Calu3 (cell line): Measurements from ENCODE around the gene CATSPERZ. TPM values are rescaled to one million over a fixed set of nuclear protein-coding genes. Genes with fewer than 3 reads are reported as not detected.
"Not testable (repeated sequence)": the region's sequence is repeated elsewhere in the genome, so short reads cannot be mapped to it uniquely, and the experiment has no call there.

ENCODE experiments used
- BruUV-seq: library from RNA; stranded (reverse); fragments of 400-500 nt; replicated peaks from 2 replicates; lab custom pipeline; 2021; lab: Mats Ljungman, UMichigan
- CTCF ChIA-PET: fragments of 300-600 bp; sonication (Branson Sonifier 250); formaldehyde crosslinking; loops from one replicate; lab custom pipeline; 2022; ENCODE audit warnings: antibody characterized with exemption; lab: Charles Lee
- DNase-seq: peaks from one replicate; pipeline ENCODE4 v3.0.0; 2022
- H3K27ac Mint-ChIP-seq: one replicate; pipeline ENCODE4 v1.8.0; 2022; ENCODE audit warnings: mixed read lengths; ENCODE audit not compliant: unreplicated experiment
- H3K27me3 Mint-ChIP-seq: one replicate; pipeline ENCODE4 v1.8.0; 2022; ENCODE audit warnings: mixed read lengths; ENCODE audit not compliant: unreplicated experiment
- H3K36me3 Mint-ChIP-seq: one replicate; pipeline ENCODE4 v1.8.0; 2022; ENCODE audit warnings: mild to moderate bottlenecking, moderate library complexity, mixed read lengths; ENCODE audit not compliant: insufficient read depth, unreplicated experiment
- H3K4me1 Mint-ChIP-seq: one replicate; pipeline ENCODE4 v1.8.0; 2022; ENCODE audit warnings: mild to moderate bottlenecking, low read depth, mixed read lengths; ENCODE audit not compliant: unreplicated experiment
- H3K4me3 Mint-ChIP-seq: one replicate; pipeline ENCODE4 v1.8.0; 2022; ENCODE audit warnings: mild to moderate bottlenecking, low read depth, moderate library complexity, mixed read lengths; ENCODE audit not compliant: unreplicated experiment
- H3K9me3 Mint-ChIP-seq: one replicate; pipeline ENCODE4 v1.8.0; 2022; ENCODE audit warnings: low read depth, mixed read lengths; ENCODE audit not compliant: unreplicated experiment
- CTCF ChIP-seq: fragments of 200-600 bp; IDR thresholded peaks from one replicate; pipeline ENCODE4 v1.8.0; 2022; ENCODE audit warnings: antibody characterized with exemption; ENCODE audit not compliant: unreplicated experiment
- intact Hi-C: fragments of 100-400 bp; cut with micrococcal nuclease; formaldehyde crosslinking; loops from one replicate; pipeline ENCODE4 v1.10.0; 2022; ENCODE audit not compliant: unreplicated experiment
- total RNA-seq: library from RNA; stranded (reverse); gene quantifications from 2 replicates; pipeline ENCODE4 v1.2.3, GENCODE V29; 2022

CATSPERZ gene
- total RNA-seq, 1 experiment from 2014 or later = 0.85 TPM

GRCh38 chr11:64322925-64323260 lies 22.7 kb downstream of the CATSPERZ start:
- DNase-seq = no peak
- peaks cover 27% of the 10 kb centered on the region for H3K4me1 Mint-ChIP-seq
- no peak for TF ChIP-seq CTCF
- no peak overlapping the region for H3K27ac Mint-ChIP-seq
- peaks cover 49% of the 10 kb centered on the region for H3K36me3 Mint-ChIP-seq
- peaks cover 1% of the 10 kb centered on the region for H3K9me3 Mint-ChIP-seq
- H3K4me3 Mint-ChIP-seq = no peak overlapping the region
- intact Hi-C loops = no loop called here
- BruUV-seq = no TSS peak
- no peaks in the 10 kb centered on the region for H3K27me3 Mint-ChIP-seq
- CTCF ChIA-PET = no interaction called here

- no TSS peak for BruUV-seq
- CTCF ChIA-PET = no interaction called here
- no peak for TF ChIP-seq CTCF
- H3K4me1 Mint-ChIP-seq = peaks cover 27% of the 10 kb centered on the region
- peaks cover 3% of the 10 kb centered on the region for H3K9me3 Mint-ChIP-seq
- intact Hi-C loops = no loop called here
- no peak for DNase-seq
- H3K36me3 Mint-ChIP-seq = peaks cover 44% of the 10 kb centered on the region
- H3K4me3 Mint-ChIP-seq = no peak overlapping the region
- no peaks in the 10 kb centered on the region for H3K27me3 Mint-ChIP-seq
- H3K27ac Mint-ChIP-seq = no peak overlapping the region
Observed at GRCh38 chr11:64323373-64323772, 23.2 kb downstream of the CATSPERZ start.

- H3K9me3 Mint-ChIP-seq, H3K4me3 Mint-ChIP-seq, H3K27me3 Mint-ChIP-seq, BruUV-seq, intact Hi-C loops, CTCF ChIA-PET, H3K27ac Mint-ChIP-seq, DNase-seq: not testable (repeated sequence)
- peaks cover 38% of the 10 kb centered on the region for H3K36me3 Mint-ChIP-seq
- H3K4me1 Mint-ChIP-seq = peaks cover 23% of the 10 kb centered on the region
Observed at GRCh38 chr11:64323984-64324383, 23.8 kb downstream of the CATSPERZ start.

- H3K4me3 Mint-ChIP-seq = no peak overlapping the region
- peaks cover 29% of the 10 kb centered on the region for H3K36me3 Mint-ChIP-seq
- intact Hi-C loops = no loop called here
- BruUV-seq = no TSS peak
- H3K4me1 Mint-ChIP-seq = peaks cover 15% of the 10 kb centered on the region
- H3K9me3 Mint-ChIP-seq = peaks cover 3% of the 10 kb centered on the region
- no peak overlapping the region for H3K27ac Mint-ChIP-seq
- no peak for TF ChIP-seq CTCF
- H3K27me3 Mint-ChIP-seq = no peaks in the 10 kb centered on the region
- CTCF ChIA-PET = no interaction called here
- DNase-seq = no peak
Observed at GRCh38 chr11:64324692-64325469, 24.7 kb downstream of the CATSPERZ start.

GRCh38 chr11:64327375-64327774 lies 27.2 kb downstream of the CATSPERZ start:
- peaks cover 3% of the 10 kb centered on the region for H3K9me3 Mint-ChIP-seq
- TF ChIP-seq CTCF = no peak
- CTCF ChIA-PET = interaction anchor here (2.2 kb wide), 1 partner anchor 28 kb away, joined by 5 read pairs; no protein-coding TSS in a partner anchor
- no peak overlapping the region for H3K4me3 Mint-ChIP-seq
- H3K4me1 Mint-ChIP-seq = peaks cover 11% of the 10 kb centered on the region
- H3K36me3 Mint-ChIP-seq = peaks cover 10% of the 10 kb centered on the region
- intact Hi-C loops = no loop called here
- BruUV-seq = no TSS peak
- no peak for DNase-seq
- H3K27ac Mint-ChIP-seq = no peak overlapping the region
- no peaks in the 10 kb centered on the region for H3K27me3 Mint-ChIP-seq
